Left cardiac atrium (tissue), 4 donors: ENCODE measurements around the gene DUSP28. TPM values are rescaled to one million over a fixed set of nuclear protein-coding genes. Genes with fewer than 3 reads are reported as not detected.

Experiments
- ATAC-seq, 2 donors: fragments of 200-7000 bp; cut with Tn5 transposase; one replicate each; pipeline ENCODE4 v1.9.1; 2020; ENCODE audit warnings: mild to moderate bottlenecking in 2 of 2, moderate library complexity in 2 of 2
- DNase-seq: peaks from one replicate; pipeline ENCODE4 v3.0.0-alpha.2; 2020
- intact Hi-C, 2 donors: fragments of 100-400 bp; cut with DNase I; formaldehyde crosslinking; loops; one replicate each; pipeline versions ENCODE4 v1.14.1 to v1.15.1; 2022 to 2023
- total RNA-seq, 2 donors: library from RNA; stranded (reverse); fragmentation: NEBNext Ultra II Directional; extraction: Animal tissue kit (Norgen Biotek cat#: 25700); gene quantifications; one replicate each; pipeline ENCODE4 v1.2.1, GENCODE V29; 2021
- donor health status: DM: no; HTN: yes; CAD: no.
- donor health status: DM: no; HTN: yes; CAD: no; lungs with severe emphysema.
- donor health status: DM: yes; HTN: yes; CAD: no.
- donor health status: Dilated cardiomyopathy.

DUSP28 gene
- total RNA-seq, 2 donors from 2014 or later: 8.1 to 8.2 TPM

- ATAC-seq (peak; percentile 5 to 29), DNase-seq (peak; percentile 77)
- intact Hi-C loops: no loop called here
These were observed 8.7 kb downstream of the DUSP28 start for GRCh38 chr2:240568678-240569522.

- DNase-seq: peak; percentile 20
- intact Hi-C loops: no loop called here
- ATAC-seq: no peak
These were observed 9.4 kb downstream of the DUSP28 start for GRCh38 chr2:240569523-240569997.

GRCh38 chr2:240569998-240570530, 9.9 kb downstream of the DUSP28 start:
- ATAC-seq (no peak), DNase-seq (peak; percentile 18)
- intact Hi-C loops: no loop called here

GRCh38 chr2:240570531-240571313, 10.6 kb downstream of the DUSP28 start:
- intact Hi-C loops: no loop called here
- no peak for ATAC-seq
- peak; percentile 17 for DNase-seq

DNA sequence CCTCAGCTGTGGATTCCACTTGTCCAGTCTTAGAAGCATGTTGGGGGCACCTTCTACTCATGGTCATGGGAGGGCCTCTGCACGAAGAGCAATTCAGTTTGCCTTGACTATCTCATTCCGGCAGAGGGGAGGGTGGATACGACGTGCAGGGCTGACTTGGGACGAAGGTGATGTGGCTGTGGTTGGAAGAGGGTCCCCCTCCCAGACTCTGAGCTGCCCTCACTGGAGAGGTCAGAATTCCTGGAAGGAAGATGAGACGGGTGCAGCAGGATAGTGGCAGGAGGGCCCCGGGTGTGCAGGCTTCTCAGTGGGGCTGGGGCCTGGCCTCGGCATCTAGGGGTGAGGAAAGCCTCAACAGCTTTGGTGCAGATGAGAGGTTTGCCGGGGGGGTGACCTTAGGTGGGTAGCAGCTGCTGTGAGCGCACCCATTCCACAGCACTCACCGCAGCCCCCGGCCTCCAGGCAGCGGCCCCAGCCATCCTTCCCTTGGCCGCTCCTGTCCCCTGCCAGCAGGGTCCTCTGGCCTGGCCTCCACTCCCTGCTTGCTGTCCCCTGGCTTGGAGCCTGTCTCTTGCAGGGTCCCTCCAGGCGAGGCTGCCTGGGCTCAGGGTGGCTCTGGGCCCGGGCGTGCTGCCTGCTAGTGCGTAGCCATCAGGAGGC, 11.3 kb downstream of the DUSP28 start:
- ATAC-seq (no peak), DNase-seq (peak; percentile 25)
- intact Hi-C loops: no loop called here

- intact Hi-C loops: no loop called here
- peak; percentile 19 for DNase-seq
- ATAC-seq: no peak
These were observed 12.2 kb downstream of the DUSP28 start for GRCh38 chr2:240572141-240573031.

DNA sequence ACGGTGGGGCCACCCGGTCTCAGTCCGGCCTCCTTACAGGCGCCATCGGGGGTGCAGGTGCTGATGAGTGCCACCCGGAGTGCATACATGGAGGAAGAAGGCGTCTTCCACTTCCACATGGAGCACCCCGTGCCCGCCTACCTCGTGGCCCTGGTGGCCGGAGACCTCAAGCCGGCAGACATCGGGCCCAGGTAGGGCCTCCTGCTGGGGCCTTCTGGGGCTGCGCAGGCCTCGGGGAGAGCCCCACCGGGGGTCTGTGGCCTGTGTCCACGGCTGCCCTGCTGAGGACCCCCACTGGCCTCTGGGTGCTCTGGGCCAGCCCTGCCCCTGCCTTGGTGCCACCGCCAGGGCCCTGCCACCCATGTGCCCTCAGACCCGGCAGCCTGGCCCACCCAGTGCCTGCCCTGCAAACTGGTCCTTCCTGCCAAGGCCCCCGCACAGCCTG, 12.9 kb downstream of the DUSP28 start:
- intact Hi-C loops: no loop called here
- DNase-seq (peak; percentile 22), ATAC-seq (no peak)

DNA sequence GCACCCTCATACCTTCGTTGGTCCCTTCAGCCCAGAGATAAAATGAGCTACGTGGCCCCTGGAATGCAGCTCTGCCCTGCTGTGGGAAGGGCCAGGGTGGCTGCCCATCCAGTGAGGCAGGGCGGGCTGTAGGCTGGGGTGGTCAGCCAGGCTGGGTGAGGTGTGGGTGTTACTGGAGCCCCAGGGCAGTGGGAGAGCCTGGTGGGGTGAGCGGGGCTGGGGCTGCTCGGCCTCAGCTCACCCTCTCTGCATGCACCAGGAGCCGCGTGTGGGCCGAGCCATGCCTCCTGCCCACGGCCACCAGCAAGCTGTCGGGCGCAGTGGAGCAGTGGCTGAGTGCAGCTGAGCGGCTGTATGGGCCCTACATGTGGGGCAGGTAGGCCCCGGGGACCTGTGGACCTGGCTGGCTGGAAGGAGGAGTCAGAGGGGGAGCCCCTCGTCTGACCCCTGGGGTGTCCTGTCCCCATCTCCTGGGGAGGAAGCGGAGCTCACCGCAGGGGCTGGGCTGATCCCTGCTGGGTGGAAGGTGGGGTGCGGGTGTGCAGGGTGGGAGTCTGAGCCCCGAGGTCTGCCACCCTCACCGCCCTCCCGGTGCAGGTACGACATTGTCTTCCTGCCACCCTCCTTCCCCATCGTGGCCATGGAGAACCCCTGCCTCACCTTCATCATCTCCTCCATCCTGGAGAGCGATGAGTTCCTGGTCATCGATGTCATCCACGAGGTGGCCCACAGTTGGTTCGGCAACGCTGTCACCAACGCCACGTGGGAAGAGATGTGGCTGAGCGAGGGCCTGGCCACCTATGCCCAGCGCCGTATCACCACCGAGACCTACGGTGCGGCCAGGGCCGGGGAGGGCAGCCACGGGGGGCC, 13.6 kb downstream of the DUSP28 start:
- DNase-seq (peak; percentile 16), ATAC-seq (no peak)
- intact Hi-C loops: no loop called here

- DNase-seq (peak; percentile 20), ATAC-seq (no peak)
- intact Hi-C loops: no loop called here
These were observed 14.4 kb downstream of the DUSP28 start for GRCh38 chr2:240574386-240575100.

DNA sequence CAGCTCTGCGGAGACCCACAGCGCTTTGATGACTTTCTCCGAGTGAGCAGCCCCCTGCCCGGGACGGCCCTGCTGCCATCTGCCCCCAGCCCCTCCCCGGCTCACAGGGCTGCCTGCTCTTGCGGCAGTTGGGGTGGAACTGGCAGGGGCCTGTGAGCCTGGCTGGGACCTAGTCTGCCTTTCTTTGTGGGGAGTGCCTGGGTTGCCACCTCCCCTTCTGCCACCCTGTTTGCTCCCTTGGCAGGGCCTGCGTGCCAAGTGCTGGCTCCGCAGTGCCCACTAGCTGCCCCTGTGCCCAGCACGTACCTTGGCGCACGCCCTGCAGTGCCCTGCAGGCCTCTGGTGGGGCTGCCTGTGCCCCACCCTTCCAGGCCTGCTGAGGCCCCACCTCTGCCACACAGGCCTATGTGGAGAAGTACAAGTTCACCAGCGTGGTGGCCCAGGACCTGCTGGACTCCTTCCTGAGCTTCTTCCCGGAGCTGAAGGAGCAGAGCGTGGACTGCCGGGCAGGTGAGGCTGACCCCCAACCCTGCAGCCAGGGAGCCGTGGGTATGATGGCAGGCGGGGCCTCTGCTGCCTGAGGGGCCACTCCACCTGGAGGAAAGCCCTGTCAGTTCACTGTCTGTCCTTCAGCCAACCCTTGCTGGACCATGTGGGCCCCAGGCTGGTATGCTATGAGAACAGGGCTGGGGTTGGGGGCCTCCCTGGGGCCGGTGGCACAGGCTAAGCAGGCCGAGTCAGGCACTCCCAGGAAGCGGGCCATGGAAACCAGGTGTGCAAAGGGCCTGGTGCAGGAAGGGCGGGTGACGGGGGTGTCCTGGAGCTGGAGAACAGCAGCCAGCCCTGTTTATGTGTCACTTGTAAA, 15.2 kb downstream of the DUSP28 start:
- DNase-seq: peak; percentile 16

GRCh38 chr2:240576036-240576435, 15.9 kb downstream of the DUSP28 start:
- DNase-seq: no peak
- no peak for ATAC-seq
- intact Hi-C loops: no loop called here

More for the DNA sequence above, 15.2 kb downstream of the DUSP28 start:
- intact Hi-C loops: no loop called here
- ATAC-seq: no peak

DNA sequence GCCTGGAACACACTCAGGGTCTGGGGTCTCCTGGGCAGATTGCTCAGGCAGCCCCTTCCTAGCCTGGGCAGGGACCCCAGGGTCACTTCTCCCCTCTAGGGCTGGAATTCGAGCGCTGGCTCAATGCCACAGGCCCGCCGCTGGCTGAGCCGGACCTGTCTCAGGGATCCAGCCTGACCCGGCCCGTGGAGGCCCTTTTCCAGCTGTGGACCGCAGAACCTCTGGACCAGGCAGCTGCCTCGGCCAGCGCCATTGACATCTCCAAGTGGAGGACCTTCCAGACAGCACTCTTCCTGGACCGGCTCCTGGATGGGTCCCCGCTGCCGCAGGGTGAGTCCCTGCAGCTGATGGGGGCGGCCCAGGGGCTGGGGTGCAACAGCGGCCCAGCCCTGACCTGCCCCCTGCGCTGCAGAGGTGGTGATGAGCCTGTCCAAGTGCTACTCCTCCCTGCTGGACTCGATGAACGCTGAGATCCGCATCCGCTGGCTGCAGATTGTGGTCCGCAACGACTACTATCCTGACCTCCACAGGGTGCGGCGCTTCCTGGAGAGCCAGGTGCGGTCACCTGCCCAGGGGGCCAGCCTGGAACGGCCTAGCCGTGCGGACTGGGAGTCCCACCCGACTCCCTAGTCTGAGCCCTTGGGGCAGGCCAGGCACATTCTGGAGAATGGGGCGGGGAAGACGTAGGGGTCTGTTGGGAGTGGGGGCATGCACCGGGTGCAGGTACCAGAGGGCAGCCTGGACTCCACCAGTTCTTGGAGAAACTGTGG, 16.5 kb downstream of the DUSP28 start:
- no peak for DNase-seq
- intact Hi-C loops: no loop called here
- ATAC-seq: no peak

- ATAC-seq: no peak
- DNase-seq: no peak
- intact Hi-C loops: no loop called here
These were observed 17.3 kb downstream of the DUSP28 start for GRCh38 chr2:240577281-240578109.

DNA sequence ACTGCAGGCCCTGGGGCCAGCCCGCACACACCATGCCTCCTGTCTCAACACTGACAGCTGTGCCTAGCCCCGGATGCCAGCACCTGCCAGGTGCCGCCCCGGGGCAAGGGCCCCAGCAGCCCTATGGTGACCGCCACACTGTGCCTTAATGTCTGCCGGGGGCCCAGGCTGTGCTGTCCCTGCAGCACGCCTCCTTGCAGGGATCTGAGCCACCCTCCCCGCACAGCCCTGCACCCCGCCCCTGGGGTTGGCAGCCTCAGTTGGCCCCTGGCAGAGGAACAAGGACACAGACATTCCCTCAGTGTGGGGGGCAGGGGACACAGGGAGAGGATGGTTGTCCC, 17.9 kb downstream of the DUSP28 start:
- no peak for DNase-seq
- no peak for ATAC-seq
- intact Hi-C loops: no loop called here
